Panc1 (cell line): ENCODE measurements around the gene SALL3. TPM values are rescaled to one million over a fixed set of nuclear protein-coding genes. Genes with fewer than 3 reads are reported as not detected.

Experiments used
- ATAC-seq: fragments of 200-7000 bp; cut with Tn5 transposase; 2 replicates; pipeline ENCODE4 v1.9.1; 2020; ENCODE audit warnings: mild to moderate bottlenecking, moderate library complexity
- BruUV-seq: library from RNA; stranded (reverse); fragments of 400-500 nt; replicated peaks from 2 replicates; lab custom pipeline; 2021; lab: Mats Ljungman, UMichigan
- CTCF ChIA-PET: fragments of 300-600 bp; sonication (Branson Sonifier 250); formaldehyde crosslinking; loops from one replicate; lab custom pipeline; 2022; ENCODE audit warnings: antibody characterized with exemption; lab: Charles Lee
- POLR2A ChIA-PET: fragments of 300-600 bp; sonication (Branson Sonifier 250); formaldehyde crosslinking; loops from one replicate; lab custom pipeline; 2022; ENCODE audit warnings: antibody characterized with exemption; lab: Charles Lee
- DNase-seq: peaks from one replicate; pipeline ENCODE4 v3.0.0-alpha.2; 2010; ENCODE audit warnings: low read depth, low spot score
- H3K27ac ChIP-seq: 2 replicates; pipeline ENCODE4 v1.5.1; 2011; ENCODE audit warnings: mild to moderate bottlenecking, low read length, inconsistent platforms
- H3K27me3 ChIP-seq: fragments of 200-500 bp; sonication (Bioruptor generic); 2 replicates; pipeline ENCODE4 v1.6.0; 2014; ENCODE audit warnings: low read length, inconsistent platforms; ENCODE audit not compliant: control insufficient read depth, insufficient read depth
- H3K36me3 ChIP-seq: fragments of 200-500 bp; sonication (Bioruptor generic); 2 replicates; pipeline ENCODE4 v1.5.1; 2014; ENCODE audit warnings: inconsistent platforms, mild to moderate bottlenecking, low read length, moderate library complexity; ENCODE audit not compliant: control insufficient read depth, insufficient read depth
- H3K4me1 ChIP-seq: 2 replicates; pipeline ENCODE4 v1.5.1; 2011; ENCODE audit warnings: inconsistent platforms, mild to moderate bottlenecking, low read length, moderate library complexity; ENCODE audit not compliant: control insufficient read depth, insufficient read depth
- H3K4me3 ChIP-seq, 2 experiments: 2 replicates each; pipeline ENCODE4 v1.5.1; 2011 to 2012; ENCODE audit warnings: low read depth in 2 of 2, low read length in 2 of 2, mild to moderate bottlenecking in 2 of 2, inconsistent platforms in 1 of 2, moderate library complexity in 1 of 2
- H3K9me3 ChIP-seq: fragments of 200-500 bp; sonication (Bioruptor generic); 2 replicates; pipeline ENCODE4 v1.5.1; 2014; ENCODE audit warnings: low read depth, mild to moderate bottlenecking, inconsistent platforms, low read length, moderate library complexity; ENCODE audit not compliant: control insufficient read depth, insufficient read depth
- POLR2AphosphoS5 ChIP-seq: IDR thresholded peaks from 2 replicates; pipeline ENCODE4 v1.6.1; 2012; ENCODE audit warnings: mild to moderate bottlenecking, low read depth, low read length, moderate library complexity
- REST ChIP-seq, 2 experiments: IDR thresholded peaks; 2 replicates each; pipeline ENCODE4 v1.6.1; 2011 to 2012; ENCODE audit warnings: low read depth in 2 of 2, control low read depth in 1 of 2, low read length in 1 of 2, mild to moderate bottlenecking in 1 of 2, moderate library complexity in 1 of 2; ENCODE audit not compliant: insufficient read depth in 1 of 2
- SIN3A ChIP-seq: IDR thresholded peaks from 2 replicates; pipeline ENCODE4 v1.6.1; 2012; ENCODE audit warnings: low read depth, mild to moderate bottlenecking, low read length, moderate library complexity, borderline replicate concordance; ENCODE audit not compliant: insufficient read depth
- TCF7L2 ChIP-seq: IDR thresholded peaks from 2 replicates; pipeline ENCODE4 v1.6.1; 2011; ENCODE audit warnings: mild to moderate bottlenecking, low read depth, low read length, inconsistent platforms
- in situ Hi-C: cut with HindIII; loops from 2 replicates; pipeline ENCODE4 v1.10.0; 2016; ENCODE audit warnings: low sequenced_read_pairs, low pct_unique_long_range_greater_than_20kb
- intact Hi-C: fragments of 100-400 bp; cut with micrococcal nuclease; formaldehyde crosslinking; loops from one replicate; pipeline ENCODE4 v1.10.0; 2022; ENCODE audit not compliant: unreplicated experiment
- total RNA-seq: library from RNA; stranded (reverse); gene quantifications from one replicate; pipeline ENCODE4 v1.2.1, GENCODE V29; 2021; ENCODE audit not compliant: unreplicated experiment
- TF ChIP-seq, protein P1 (sequence below): fragments of 450-650 bp; IDR thresholded peaks from 2 replicates; pipeline ENCODE4 v1.5.1; 2017; ENCODE audit warnings: mild to moderate bottlenecking

SALL3 gene
- total RNA-seq, 1 experiment from 2014 or later: not detected

- in situ Hi-C loops: no loop called here
- intact Hi-C loops: no loop called here
- no peak overlapping the region for H3K4me3 ChIP-seq
- BruUV-seq: no TSS peak
- H3K36me3 ChIP-seq: no peaks in the 10 kb centered on the region
- no peaks in the 10 kb centered on the region for H3K9me3 ChIP-seq
- H3K27ac ChIP-seq: no peak overlapping the region
- H3K27me3 ChIP-seq: peaks cover 11% of the 10 kb centered on the region; the same call in 1 of the 2 replicates
- CTCF ChIA-PET: no interaction called here
- POLR2A ChIA-PET: no interaction called here
- ATAC-seq: no peak
- no peaks in the 10 kb centered on the region for H3K4me1 ChIP-seq
- no peak for DNase-seq
- TF ChIP-seq POLR2AphosphoS5 (no peak), REST (IDR thresholded peaks at IDR 0.05; ENCODE audit: insufficient read depth in 1 of 2, low read depth in 2 of 2, low read length in 1 of 2) (no peak), SIN3A (no peak), TCF7L2 (no peak)
- TF ChIP-seq, protein P1, sequence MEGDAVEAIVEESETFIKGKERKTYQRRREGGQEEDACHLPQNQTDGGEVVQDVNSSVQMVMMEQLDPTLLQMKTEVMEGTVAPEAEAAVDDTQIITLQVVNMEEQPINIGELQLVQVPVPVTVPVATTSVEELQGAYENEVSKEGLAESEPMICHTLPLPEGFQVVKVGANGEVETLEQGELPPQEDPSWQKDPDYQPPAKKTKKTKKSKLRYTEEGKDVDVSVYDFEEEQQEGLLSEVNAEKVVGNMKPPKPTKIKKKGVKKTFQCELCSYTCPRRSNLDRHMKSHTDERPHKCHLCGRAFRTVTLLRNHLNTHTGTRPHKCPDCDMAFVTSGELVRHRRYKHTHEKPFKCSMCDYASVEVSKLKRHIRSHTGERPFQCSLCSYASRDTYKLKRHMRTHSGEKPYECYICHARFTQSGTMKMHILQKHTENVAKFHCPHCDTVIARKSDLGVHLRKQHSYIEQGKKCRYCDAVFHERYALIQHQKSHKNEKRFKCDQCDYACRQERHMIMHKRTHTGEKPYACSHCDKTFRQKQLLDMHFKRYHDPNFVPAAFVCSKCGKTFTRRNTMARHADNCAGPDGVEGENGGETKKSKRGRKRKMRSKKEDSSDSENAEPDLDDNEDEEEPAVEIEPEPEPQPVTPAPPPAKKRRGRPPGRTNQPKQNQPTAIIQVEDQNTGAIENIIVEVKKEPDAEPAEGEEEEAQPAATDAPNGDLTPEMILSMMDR: no peak
Measured at GRCh38 chr18:78993014-78993926, 13.7 kb downstream of the SALL3 start.

GRCh38 chr18:78994000-78994399, 14.4 kb downstream of the SALL3 start:
- Histone ChIP-seq H3K36me3 (no peaks in the 10 kb centered on the region), H3K27me3 (peaks cover 9% of the 10 kb centered on the region; the same call in 1 of the 2 replicates), H3K4me1 (no peaks in the 10 kb centered on the region), H3K27ac (no peak overlapping the region), H3K4me3 (no peak overlapping the region), H3K9me3 (no peaks in the 10 kb centered on the region)
- ChIA-PET CTCF (no interaction called here), POLR2A (no interaction called here)
- no peak for ATAC-seq
- intact Hi-C loops (no loop called here), in situ Hi-C loops (no loop called here)
- TF ChIP-seq, protein P1: no peak
- TF ChIP-seq TCF7L2 (no peak), POLR2AphosphoS5 (no peak), REST (IDR thresholded peaks at IDR 0.05; ENCODE audit: insufficient read depth in 1 of 2, low read depth in 2 of 2, low read length in 1 of 2) (no peak), SIN3A (no peak)
- no TSS peak for BruUV-seq
- no peak for DNase-seq
